ENCODE results near the gene IFNLR1. TPM values are rescaled to one million over a fixed set of nuclear protein-coding genes. Genes with fewer than 3 reads are reported as not detected.

IFNLR1 gene
- total RNA-seq, 1 donor from 2014 or later = 0.49 TPM

GRCh38 chr1:24155011-24155782, 31.9 kb downstream of the IFNLR1 start:
- no peak for DNase-seq (ENCODE audit: low spot score)
- ATAC-seq = no peak
- intact Hi-C loops (cut with DNase I) = no loop called here

GRCh38 chr1:24154215-24154614, 32.9 kb downstream of the IFNLR1 start:
- DNase-seq (ENCODE audit: low spot score) = no peak
- no peak for ATAC-seq
- intact Hi-C loops (cut with DNase I) = no loop called here

GRCh38 chr1:24152631-24153494, 34.2 kb downstream of the IFNLR1 start:
- no peak for DNase-seq (ENCODE audit: low spot score)
- intact Hi-C loops (cut with DNase I) = no loop called here
- no peak for ATAC-seq

DNA sequence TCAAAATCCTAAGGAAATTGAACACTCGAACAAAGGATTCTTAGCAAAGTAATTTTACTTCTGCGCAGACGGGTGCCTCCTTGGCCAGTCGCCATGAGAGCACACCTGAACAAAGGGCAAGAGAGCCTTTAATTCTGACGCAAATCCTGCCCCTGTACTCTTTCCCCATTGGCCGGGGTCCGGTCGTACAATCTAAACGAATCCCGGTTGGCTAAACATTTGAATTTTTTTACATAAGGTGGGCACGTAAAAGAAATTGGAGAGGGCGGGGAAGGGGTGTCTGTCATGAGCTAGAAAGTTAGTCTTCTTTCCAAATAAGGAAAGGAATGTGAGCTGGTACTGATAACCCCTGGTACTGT, 35.9 kb downstream of the IFNLR1 start:
- DNase-seq (ENCODE audit: low spot score) (no peak), ATAC-seq (no peak)
- intact Hi-C loops (cut with DNase I) = no loop called here

DNA sequence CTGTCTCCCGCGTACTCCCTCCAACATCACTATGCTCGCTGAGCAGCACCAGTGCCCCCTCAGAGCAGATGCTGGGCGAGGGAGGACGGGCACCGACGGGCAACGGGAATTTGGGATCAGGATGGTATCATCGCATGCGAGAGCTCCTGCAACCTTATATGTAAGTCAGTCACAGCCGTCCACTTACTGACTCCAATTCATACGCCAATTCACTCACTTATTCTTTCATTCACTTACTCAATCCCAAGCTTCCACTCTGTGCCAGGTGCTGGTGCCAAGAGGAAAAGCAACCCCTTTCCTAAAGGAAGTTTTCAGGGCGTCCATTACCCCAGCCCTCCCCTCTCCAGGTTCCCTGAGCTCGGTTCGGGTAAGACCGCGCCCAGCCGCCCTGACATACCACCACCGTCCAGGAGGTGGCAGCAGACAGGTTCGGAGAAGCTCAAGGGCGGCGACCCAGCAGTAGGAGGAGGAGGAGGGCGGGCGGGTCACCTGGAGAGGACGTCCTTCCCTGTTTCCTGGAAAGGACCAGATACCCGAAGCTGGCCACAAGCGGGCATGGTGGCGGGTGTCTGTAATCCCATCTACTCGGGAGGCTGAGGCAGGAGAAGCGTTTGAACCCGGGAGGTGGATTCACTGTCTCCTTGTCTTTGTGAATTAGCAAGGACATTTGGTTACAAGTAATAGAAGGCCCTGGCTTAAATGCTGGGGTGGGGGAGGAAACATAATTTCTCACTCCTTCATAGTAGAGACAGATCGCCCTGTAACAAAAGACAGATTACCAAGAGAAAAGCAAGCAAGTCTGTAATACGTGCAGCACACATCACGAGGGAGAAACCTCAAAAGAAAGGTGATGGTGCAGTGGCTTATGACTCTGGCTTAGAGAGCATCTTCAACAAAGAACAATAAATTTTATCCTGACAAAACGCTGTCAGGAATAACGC, 36.6 kb downstream of the IFNLR1 start:
- intact Hi-C loops (cut with DNase I) = no loop called here
- ATAC-seq = peak; percentile 93
- peak; percentile 90 for DNase-seq (ENCODE audit: low spot score)

DNA sequence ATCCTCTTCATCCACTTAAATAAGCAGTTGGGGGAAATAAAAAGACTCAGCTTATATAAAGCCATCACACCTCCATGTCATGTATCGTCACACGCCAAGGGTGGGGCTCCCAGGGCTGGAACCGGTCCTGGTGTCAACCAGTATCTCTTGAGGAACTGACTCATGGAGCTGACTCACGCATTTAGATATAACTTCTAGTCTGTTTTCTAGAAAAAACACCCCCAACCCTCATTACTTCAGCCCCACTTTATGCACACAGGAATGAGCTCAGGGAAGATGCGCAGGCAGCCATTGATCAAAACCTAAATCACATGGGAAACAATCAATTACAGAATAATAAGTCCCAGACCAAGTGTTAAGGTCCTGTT, 37.2 kb downstream of the IFNLR1 start:
- DNase-seq (ENCODE audit: low spot score) (no peak), ATAC-seq (no peak)
- intact Hi-C loops (cut with DNase I) = no loop called here

DNA sequence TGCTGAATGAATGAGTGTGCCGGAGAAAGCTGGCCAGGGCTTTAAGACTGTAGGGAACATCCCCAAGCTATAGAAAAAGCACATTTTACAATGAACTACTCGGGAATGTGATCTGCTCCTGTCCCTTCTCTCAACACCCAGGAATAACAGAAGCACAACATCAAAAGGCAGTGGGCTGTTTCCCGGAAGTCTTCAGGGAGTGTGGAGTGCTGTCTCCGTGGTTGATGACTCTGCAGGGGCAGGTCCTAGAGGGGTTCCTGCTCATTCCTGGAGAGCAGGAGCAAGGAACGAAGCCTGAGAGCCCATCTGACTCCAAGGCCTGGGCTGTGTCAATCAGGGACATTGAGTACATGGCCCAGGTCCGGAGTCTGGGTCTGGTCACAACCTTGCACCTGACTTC, 39.3 kb downstream of the IFNLR1 start:
- no peak for ATAC-seq
- intact Hi-C loops (cut with DNase I) = no loop called here
- no peak for DNase-seq (ENCODE audit: low spot score)

DNA sequence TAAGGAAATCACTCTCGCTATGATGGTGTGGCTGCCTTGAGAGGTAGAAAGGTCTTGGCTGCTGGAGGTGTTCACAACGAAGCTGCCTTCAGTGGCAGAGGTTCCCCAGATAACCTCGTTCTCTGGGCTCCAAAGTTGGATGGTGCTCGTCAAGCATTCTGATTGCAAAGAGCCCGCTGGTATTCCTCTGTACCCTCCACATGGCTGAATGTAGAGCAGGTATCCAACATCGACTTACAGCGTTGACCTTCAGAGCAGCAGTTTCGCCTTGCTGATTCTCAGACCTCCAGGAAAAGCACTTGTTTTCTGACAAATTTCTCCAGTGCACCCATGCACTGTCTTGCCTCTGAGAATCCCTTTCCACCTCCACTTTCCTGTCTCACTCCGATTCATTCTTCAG, 39.9 kb downstream of the IFNLR1 start:
- ATAC-seq = no peak
- intact Hi-C loops (cut with DNase I) = no loop called here
- DNase-seq (ENCODE audit: low spot score) = no peak

DNA sequence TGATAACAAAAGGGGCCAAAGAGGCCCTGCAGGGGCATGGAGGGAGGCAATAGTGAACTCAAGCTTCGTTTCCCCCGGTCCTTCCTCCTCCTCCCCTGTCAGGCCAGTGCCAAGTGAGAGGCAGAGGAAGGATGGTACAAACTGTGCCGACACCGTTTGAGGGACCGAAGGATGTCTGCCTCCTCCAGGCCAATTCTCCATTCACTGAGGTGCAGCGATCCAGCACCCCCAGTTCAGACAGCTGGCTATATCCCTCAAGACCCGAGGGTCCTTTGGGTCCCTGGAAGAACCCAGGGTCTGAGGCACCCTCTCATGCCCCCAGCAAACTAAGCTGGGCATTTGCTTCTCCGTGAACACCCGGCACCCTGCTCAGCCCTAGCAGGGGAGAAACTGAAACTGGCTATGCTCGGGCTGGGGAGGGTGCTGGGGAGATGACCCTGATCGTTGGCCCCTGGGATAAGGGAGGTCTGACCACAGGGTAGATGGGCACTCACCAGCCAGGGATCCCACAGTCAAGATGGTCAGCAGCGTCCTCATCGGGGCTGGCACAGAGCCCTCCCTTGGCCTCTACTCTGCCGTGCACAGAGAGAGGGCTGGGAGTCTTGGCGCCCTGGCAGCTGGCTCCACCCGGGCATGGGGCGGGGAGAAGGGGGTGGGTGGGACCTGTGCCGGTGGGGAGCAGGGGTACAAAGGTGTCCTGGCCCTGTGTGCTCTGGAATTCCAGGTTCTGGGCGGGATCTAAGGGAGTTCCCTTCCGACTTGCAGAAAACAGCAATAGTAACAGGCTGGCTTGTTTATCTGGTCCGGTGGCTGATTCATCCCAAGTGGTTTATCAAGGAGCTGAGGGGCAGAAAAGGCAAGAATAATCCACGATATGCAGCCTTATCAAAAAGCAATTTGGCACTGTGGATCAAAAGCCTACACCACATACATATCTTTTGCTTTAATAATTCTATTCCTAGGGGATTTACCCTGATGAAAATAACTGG, 44.2 kb downstream of the IFNLR1 start, which contains the start of gene IL22RA1:
IL22RA1 (minus strand) TSS at position 595 of the 989 bp plus-strand sequence; CDS start at position 537, 58 bp downstream.
- ATAC-seq = peak; percentile 39

DNA sequence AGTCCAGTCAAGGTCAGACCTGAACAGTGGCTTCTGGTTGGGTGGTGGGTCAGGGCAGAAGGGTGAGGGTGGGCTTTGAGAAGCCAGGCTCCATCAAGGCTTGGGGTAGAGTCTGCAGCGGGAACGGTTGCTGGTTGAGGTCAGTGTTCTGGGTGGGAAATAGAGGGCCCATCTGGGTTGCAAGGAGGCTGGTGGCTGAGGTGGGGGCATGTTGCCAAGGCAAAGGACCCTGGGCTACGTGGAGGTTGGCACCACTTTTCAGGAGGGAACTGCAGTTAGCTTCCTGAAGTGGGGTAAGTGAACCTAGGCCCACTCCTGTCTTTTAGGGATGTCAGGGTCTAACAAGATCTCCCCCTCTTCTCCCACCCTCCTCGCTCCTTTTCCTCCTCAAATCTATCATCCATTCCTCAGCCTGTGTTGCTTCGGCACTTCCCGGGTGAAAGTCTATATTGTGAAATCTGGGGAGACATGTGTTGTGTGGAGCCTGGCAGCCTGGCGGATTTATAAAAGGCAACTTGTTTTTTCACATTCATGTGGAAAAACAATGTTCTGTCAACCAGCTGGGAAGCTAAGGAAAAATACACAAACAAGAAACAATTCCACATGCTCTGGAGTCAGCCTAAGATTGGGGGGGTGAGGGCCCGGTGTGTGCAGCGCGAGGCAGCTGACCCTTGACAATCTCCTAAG, 45.6 kb downstream of the IFNLR1 start:
- ATAC-seq (no peak), DNase-seq (ENCODE audit: low spot score) (no peak)
- intact Hi-C loops (cut with DNase I) = no loop called here

More for the DNA sequence above, 44.2 kb downstream of the IFNLR1 start, which contains the start of gene IL22RA1:
- intact Hi-C loops (cut with DNase I) = no loop called here
- no peak for DNase-seq (ENCODE audit: low spot score)

DNA sequence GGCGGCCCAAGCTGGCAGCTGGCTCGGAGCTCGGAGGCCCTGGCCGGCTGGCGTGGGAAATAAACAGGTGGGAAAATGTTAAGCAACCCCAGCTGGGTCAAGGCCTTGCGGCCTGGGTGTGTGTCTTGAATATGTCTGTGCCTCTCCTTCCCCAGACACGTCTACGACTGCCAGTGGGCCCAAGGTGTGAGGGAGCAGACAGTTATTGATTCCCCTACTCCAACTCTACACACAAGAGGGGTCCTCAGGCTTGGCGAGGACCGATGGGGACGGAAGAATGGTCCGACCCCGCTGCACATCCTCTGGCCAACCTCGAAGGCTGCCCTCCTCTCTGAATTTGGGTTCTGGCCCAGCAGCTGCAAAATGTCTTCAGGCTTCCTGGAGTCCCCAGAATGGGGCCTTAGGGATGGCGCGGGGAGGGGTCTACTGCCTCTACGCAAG, 46.3 kb downstream of the IFNLR1 start:
- DNase-seq (ENCODE audit: low spot score) = no peak
- intact Hi-C loops (cut with DNase I) = no loop called here
- ATAC-seq = no peak

- DNase-seq (ENCODE audit: low spot score) (no peak), ATAC-seq (no peak)
- intact Hi-C loops (cut with DNase I) = no loop called here
Measured at GRCh38 chr1:24139841-24140425, 47.2 kb downstream of the IFNLR1 start.

- DNase-seq (ENCODE audit: low spot score) (no peak), ATAC-seq (no peak)
- intact Hi-C loops (cut with DNase I) = no loop called here
Measured at GRCh38 chr1:24139222-24139489, 47.9 kb downstream of the IFNLR1 start.

DNA sequence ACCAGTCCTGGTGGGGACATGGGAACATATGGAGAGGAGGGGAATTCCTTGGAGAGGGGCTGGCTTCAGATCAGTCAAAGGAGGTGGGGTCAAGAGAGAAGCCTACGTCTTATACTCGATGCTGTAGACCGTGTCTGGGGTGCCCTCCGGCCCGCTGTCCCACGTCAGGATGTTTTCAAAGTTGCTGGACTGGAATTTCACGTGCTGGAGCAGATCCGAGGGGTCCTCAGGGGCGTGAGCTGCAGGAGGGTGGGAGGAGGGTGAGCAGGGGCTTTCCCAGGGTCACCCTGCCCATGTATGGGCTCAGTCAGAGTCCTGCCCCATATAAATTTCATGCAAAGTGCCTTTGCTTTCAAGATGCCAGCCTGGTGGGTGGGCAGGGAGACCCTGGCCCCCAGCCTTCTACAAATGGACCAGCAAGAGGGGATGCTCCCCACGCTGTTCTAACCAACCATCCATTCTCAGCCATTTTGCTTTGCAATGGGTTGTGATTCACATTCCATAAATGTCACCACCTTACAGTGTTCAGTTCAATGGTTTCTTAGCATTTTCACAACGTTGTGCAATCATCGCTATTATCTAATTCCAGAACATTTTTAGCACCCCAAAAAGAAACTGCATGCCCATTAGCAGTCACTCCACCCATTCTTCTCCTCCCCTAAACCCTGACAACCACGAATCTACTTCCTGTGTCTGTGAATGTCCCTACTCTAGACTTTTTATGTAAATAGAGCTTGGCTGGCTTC, 48.4 kb downstream of the IFNLR1 start:
- intact Hi-C loops (cut with DNase I) = no loop called here
- no peak for DNase-seq (ENCODE audit: low spot score)
- ATAC-seq = no peak

- DNase-seq (ENCODE audit: low spot score) (no peak), ATAC-seq (no peak)
- intact Hi-C loops (cut with DNase I) = no loop called here
Measured at GRCh38 chr1:24136956-24137539, 50.0 kb downstream of the IFNLR1 start.

GRCh38 chr1:24134376-24134775, 52.7 kb downstream of the IFNLR1 start:
- intact Hi-C loops (cut with DNase I) = no loop called here
- ATAC-seq (no peak), DNase-seq (ENCODE audit: low spot score) (no peak)
